HG03378 (cell line): ENCODE results near the gene KIAA1217.

Experiments
- ATAC-seq: cut with Tn5 transposase; IDR thresholded peaks from one replicate; pipeline ENCODE4 v1.9.1; 2021; ENCODE audit warnings: mild to moderate bottlenecking, moderate library complexity; ENCODE audit not compliant: unreplicated experiment

Gene KIAA1217

DNA sequence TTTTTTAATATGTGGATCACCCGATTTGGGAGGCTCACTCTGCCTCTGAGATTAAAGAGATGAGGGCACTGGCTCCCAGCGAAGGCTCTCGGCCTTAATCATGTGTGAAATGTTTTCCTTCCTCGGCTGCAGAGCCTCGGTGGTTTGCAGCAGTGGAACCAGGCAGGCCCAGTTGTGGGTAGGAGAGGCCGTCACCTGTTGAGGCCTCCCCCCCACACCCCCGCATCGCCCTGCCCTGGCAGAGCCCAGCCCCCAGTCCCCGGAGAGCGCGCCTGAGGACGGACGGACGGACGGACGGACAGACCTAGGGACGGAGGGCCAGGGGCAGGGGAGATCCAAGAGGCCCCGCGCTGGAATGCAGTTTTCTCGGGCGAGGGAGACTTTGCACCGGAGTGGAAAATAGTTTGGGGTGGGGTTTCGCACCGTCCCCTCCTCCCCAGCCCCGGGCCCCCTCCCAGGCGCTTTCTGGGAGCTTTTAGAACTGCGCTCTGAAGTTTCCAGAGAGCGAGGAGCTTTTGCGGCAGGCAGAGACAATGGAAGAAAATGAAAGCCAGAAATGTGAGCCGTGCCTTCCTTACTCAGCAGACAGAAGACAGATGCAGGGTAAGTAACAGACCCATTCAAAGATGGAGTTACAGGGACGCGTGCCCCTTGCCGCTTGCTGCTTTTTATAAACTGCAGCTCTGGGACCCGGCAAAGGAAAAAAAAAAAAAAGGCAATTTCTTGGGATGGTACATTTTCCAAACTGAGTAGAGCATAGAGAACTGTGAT, at the start of gene KIAA1217:
TSS of gene KIAA1217 (plus strand) at position 478 of the 771 bp plus-strand sequence. CDS start at position 534, 56 bp downstream.
- peak; percentile 26 for ATAC-seq

GRCh38 chr10:24162206-24162985, 46.5 kb upstream of the KIAA1217 start:
- ATAC-seq = no peak

GRCh38 chr10:24163485-24163884, 45.5 kb upstream of the KIAA1217 start:
- ATAC-seq = no peak

- no peak for ATAC-seq
These were observed 40.4 kb upstream of the KIAA1217 start for GRCh38 chr10:24168258-24169170.

DNA sequence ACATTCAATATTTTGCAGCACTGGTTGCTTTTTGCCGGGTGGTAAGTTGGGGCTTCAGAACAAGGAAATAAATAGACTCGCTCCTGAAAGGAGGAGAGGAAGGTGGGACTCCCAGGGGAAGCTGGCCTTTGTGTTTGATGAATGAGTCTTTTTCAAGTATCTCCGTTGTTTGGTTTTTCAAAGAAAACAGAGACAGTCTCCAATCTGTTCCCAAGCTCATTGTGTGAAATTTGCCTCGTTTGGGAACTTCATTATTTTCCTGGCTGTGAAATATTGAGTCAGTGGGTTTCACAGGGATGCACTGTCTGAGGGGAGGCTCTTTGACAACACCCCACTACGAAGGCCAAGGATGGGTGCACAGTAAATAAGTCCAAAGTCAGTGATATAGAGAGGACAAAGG, 38.7 kb upstream of the KIAA1217 start:
- no peak for ATAC-seq

DNA sequence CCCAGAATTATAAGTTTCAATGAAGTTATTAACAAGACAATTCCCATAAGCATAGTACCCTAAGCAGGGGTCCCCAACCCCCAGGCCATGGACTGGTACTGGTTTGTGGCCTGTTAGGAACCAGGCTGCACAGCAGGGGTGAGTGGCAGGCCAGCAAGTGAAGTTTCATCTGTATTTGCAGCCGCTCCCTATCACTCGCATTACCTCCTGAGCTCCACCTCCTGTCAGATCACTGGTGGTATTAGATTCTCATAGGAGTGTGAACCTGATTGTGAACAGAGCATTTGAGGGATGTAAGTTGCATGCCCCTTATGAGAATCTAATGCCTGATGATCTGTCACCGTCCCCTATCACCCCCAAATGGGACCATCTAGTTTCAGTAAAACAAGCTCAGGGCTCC, 36.0 kb upstream of the KIAA1217 start:
- ATAC-seq = no peak

GRCh38 chr10:24174014-24174413, 34.9 kb upstream of the KIAA1217 start:
- ATAC-seq = no peak

GRCh38 chr10:24176658-24177057, 32.3 kb upstream of the KIAA1217 start:
- no peak for ATAC-seq

DNA sequence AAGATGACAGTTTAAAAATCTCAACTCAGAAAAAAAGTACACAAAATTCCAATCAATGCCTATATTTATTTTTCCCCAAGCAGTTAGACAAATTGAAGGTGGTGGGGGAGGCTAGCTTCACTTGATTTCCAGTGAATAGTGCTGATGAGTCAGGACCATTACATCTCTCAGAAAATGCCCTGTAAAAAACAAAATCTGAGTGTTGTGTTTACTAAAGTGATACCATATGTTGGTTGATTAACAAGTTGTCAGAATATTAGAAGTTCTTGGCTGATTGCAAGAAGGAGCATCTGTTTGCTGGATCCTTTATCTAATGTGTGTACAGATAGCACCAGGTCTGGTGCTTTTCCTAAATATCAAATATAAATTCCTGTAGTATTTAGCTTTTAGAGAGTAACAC, 31.3 kb upstream of the KIAA1217 start:
- no peak for ATAC-seq

DNA sequence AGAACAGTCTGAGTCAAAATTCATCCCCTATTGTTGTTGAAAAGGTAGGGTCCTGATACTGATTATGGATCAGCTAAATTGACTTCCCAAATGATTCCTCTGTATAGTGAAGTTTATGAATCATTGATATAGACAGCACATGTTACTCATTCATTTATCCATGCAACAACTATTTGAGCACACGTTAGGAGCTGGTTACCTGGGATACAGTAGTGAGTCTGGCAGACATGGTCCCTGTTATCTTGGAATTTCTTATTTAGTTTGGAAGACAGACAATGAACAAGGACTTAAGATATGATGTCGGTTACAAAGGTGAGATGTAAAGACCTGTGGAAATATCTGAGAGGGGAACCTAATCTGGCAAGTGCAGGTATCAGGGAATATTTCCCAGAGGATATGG, 28.0 kb upstream of the KIAA1217 start:
- no peak for ATAC-seq

- ATAC-seq = no peak
These were observed 24.5 kb upstream of the KIAA1217 start for GRCh38 chr10:24184455-24184854.

- ATAC-seq = no peak
These were observed 15.6 kb upstream of the KIAA1217 start for GRCh38 chr10:24193330-24193729.

GRCh38 chr10:24197263-24197662, 11.7 kb upstream of the KIAA1217 start:
- no peak for ATAC-seq

- ATAC-seq = no peak
These were observed 7.3 kb upstream of the KIAA1217 start for GRCh38 chr10:24201503-24202180.

DNA sequence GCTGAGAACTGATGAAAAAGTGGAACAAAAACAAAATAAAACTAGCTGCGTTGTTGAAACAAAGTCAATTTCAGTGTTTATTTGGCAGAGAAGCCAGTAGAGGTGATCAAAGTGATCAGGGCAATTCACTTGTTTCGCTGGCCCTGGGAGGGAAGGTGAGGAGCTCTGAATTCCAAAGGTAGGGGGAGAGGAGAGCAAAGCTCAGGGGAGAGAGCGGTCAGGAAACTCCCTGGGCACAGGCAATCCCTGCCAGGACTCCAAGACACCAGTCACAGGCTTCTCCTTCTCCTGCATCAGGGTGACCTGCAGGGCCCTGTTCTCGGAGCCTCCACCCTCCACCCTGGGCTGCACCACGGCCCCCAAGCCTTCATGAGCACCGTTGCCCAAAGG, 6.8 kb upstream of the KIAA1217 start:
- ATAC-seq = no peak

DNA sequence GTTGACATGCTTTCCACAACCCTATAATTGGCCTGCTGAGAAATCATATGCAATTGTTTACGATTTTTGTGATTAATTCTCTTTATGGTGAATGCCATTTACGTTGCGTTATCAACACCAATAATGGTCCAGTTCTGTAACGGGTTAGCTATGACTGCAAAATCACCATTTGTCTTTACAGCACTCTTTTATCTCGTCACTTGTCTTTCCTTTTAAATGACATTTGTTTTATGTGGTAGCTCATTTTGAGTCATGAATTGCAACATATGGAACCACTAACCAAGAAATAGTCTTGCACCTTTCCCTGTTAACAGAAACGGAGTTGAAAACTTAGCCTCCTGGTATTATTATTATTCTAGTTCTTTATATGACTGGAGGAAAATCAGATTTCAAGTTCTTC, 3.1 kb upstream of the KIAA1217 start:
- no peak for ATAC-seq

- no peak for ATAC-seq
These were observed 2.6 kb upstream of the KIAA1217 start for GRCh38 chr10:24206334-24206733.

DNA sequence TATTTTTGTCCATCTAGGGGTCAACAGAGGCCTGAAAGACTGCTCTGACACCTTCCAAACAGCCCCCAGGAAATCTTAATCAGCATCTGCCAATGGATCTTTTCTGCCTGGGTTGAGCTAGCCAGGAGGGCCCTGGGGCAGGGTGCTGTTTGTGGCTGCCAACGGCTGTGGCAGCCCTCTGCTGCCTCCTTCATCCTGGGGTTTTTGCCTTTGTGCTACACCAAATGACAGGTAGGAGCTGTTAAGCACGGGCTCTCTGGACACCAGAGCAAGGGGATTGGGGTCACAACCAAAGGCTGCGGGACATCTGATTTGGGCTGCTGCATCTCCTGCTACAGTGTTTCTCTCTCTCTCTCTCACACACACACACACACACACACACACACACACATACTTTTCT, 2.0 kb upstream of the KIAA1217 start:
- no peak for ATAC-seq

- no peak for ATAC-seq
These were observed 1.6 kb upstream of the KIAA1217 start for GRCh38 chr10:24207341-24207740.

DNA sequence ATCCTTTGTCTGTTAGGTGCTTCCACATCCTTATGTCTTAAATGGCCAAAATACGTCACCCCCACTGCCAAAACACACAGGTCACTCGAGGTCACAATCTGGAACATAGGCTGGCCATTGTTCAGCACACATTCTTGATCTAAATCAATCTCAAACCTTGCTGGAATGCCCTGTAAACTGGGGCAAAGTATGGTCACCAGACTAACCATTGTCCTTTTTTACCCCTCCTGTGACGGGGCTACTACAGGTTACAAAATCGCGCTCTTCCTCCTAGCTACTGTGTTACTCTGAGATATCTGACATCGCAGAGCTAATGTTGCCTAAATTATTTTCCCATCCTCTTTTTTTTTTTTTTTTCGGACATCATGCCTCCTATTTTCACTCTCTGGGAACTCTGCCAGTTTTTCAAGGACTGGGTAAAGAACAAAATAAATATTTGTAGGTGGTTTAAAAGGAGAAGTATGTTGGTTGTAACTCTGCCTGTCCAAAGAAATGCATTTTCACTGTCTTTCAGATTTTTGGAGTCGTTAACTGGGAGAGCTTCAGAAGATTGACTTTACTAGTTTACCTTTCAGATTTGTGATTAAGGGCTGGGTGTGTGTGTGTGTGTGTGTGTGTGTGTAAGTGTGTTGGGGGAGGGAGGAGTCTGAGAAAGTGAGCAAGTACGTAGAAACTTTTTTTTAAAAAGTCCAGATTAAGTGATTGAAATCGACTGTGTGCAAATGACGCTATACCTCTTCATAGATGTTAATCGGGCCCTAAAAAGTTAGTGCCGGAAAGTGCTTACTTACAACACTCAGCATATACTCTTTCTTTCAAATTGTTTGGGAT, 942 bp upstream of the KIAA1217 start:
- no peak for ATAC-seq
